ENCODE measurements around the gene CDC45. TPM values are rescaled to one million over a fixed set of nuclear protein-coding genes. Genes with fewer than 3 reads are reported as not detected.

The CDC45 gene
- total RNA-seq, 2 experiments from 2014 or later, result 110 to 114 TPM

DNA sequence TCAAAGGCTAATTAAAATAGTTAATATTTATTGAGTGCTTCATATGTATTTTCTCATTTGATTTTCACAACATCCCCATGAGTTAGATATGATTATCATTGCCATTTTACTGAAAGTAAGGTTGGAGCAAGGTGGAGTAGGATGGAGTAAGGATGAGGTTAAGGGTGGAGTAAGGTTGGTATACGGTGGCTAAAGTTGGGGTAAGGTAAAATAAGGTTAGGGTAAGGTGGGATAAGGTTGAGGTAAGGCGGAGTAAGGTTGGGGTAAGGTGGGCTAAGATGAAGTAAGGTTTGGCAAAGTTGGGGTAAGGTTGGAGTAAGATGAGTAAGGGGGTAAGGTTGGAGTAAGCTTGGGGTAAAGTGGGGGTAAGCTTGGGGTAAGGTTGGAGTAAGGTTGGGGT is 90.3 kb downstream of the CDC45 start:
- H3K4me1 Mint-ChIP-seq, result peaks cover 4% of the 10 kb centered on the region
- no peak for DNase-seq
- H3K36me3 Mint-ChIP-seq, result no peaks in the 10 kb centered on the region

More for the DNA sequence above, 90.3 kb downstream of the CDC45 start:
- Mint-ChIP-seq H3K4me3 (no peak overlapping the region), H3K9me3 (no peaks in the 10 kb centered on the region), H3K27ac (no peak overlapping the region), H3K27me3 (no peaks in the 10 kb centered on the region)

Other genes starting within 250 kb of the CDC45 start
- gene CLTCL1, start 188.2 kb upstream of the CDC45 start, total RNA-seq, result under 1 TPM; 0.29 to 0.52 TPM
- 10 to 100 TPM; 42.9 to 47.6 TPM for gene HIRA, start 48.2 kb upstream of the CDC45 start, total RNA-seq
- gene MRPL40, start 47.4 kb upstream of the CDC45 start, total RNA-seq, result 10 to 100 TPM; 47.7 to 48.3 TPM
- gene C22orf39, start 32.2 kb upstream of the CDC45 start, total RNA-seq, result 10 to 100 TPM; 21.7 to 23.6 TPM
- gene UFD1, start 727 bp upstream of the CDC45 start, total RNA-seq, result 10 to 100 TPM; 71.1 to 79.3 TPM
- not detected for gene CLDN5, start 44.5 kb downstream of the CDC45 start, total RNA-seq
- 1 to 10 TPM; 1.1 to 1.3 TPM for gene SEPTIN5, start 234.6 kb downstream of the CDC45 start, total RNA-seq
- gene GP1BB, start 243.6 kb downstream of the CDC45 start, total RNA-seq, result not detected

Data from activated naive CD8-positive, alpha-beta T cell treated with anti-CD3 and anti-CD28 coated beads for 36 hours (primary cell).